Measurements from ENCODE around the gene TICRR. TPM values are rescaled to one million over a fixed set of nuclear protein-coding genes. Genes with fewer than 3 reads are reported as not detected.
A peak's percentile ranks its signal among the peaks of the same experiment; 100 is the strongest.
"Not testable (repeated sequence)": the region's sequence is repeated elsewhere in the genome, so short reads cannot be mapped to it uniquely, and the experiment has no call there.

The TICRR gene
- polyA plus RNA-seq, 2 donors, result 4.4 to 6.6 TPM

- H3K4me1 ChIP-seq (ENCODE audit: control insufficient read depth in 2 of 2, insufficient read depth in 2 of 2, low read length in 1 of 2), result no peaks in the 10 kb centered on the region
- WGBS, 2 donors, result 54 to 66% methylated on average over 5 of the region's 5 CpGs
- H3K27me3 ChIP-seq (ENCODE audit: control insufficient read depth in 1 of 2, insufficient read depth in 2 of 2, low read length in 2 of 2), result no peaks in the 10 kb centered on the region
- no peaks in the 10 kb centered on the region for H3K36me3 ChIP-seq (ENCODE audit: control insufficient read depth in 2 of 2, insufficient read depth in 2 of 2, low read length in 1 of 2)
- no peak overlapping the region for H3K4me3 ChIP-seq (ENCODE audit: low read depth in 1 of 2, low read length in 2 of 2)
- H3K9me3 ChIP-seq (ENCODE audit: control insufficient read depth in 2 of 2, insufficient read depth in 1 of 2, low read depth in 1 of 2, low read length in 1 of 2), result no peaks in the 10 kb centered on the region
- no peak overlapping the region for H3K27ac ChIP-seq (ENCODE audit: low read depth in 2 of 2, low read length in 1 of 2)
Observed at GRCh38 chr15:89559769-89560264, 15.5 kb upstream of the TICRR start.

- no peak overlapping the region for H3K27ac ChIP-seq (ENCODE audit: low read depth in 2 of 2, low read length in 1 of 2)
- H3K4me1 ChIP-seq (ENCODE audit: control insufficient read depth in 2 of 2, insufficient read depth in 2 of 2, low read length in 1 of 2), result no peaks in the 10 kb centered on the region
- no peaks in the 10 kb centered on the region for H3K27me3 ChIP-seq (ENCODE audit: control insufficient read depth in 1 of 2, insufficient read depth in 2 of 2, low read length in 2 of 2)
- H3K9me3 ChIP-seq (ENCODE audit: control insufficient read depth in 2 of 2, insufficient read depth in 1 of 2, low read depth in 1 of 2, low read length in 1 of 2), result no peaks in the 10 kb centered on the region
- WGBS, 2 donors, result 72% methylated on average over 7 of the region's 7 CpGs
- no peaks in the 10 kb centered on the region for H3K36me3 ChIP-seq (ENCODE audit: control insufficient read depth in 2 of 2, insufficient read depth in 2 of 2, low read length in 1 of 2)
- no peak overlapping the region for H3K4me3 ChIP-seq (ENCODE audit: low read depth in 1 of 2, low read length in 2 of 2)
Observed at GRCh38 chr15:89566181-89566580, 9.1 kb upstream of the TICRR start.

GRCh38 chr15:89566621-89567294 is 8.5 kb upstream of the TICRR start:
- Histone ChIP-seq H3K9me3 (ENCODE audit: control insufficient read depth in 2 of 2, insufficient read depth in 1 of 2, low read depth in 1 of 2, low read length in 1 of 2) (no peaks in the 10 kb centered on the region), H3K27ac (ENCODE audit: low read depth in 2 of 2, low read length in 1 of 2) (no peak overlapping the region), H3K27me3 (ENCODE audit: control insufficient read depth in 1 of 2, insufficient read depth in 2 of 2, low read length in 2 of 2) (no peaks in the 10 kb centered on the region), H3K36me3 (ENCODE audit: control insufficient read depth in 2 of 2, insufficient read depth in 2 of 2, low read length in 1 of 2) (no peaks in the 10 kb centered on the region), H3K4me1 (ENCODE audit: control insufficient read depth in 2 of 2, insufficient read depth in 2 of 2, low read length in 1 of 2) (no peaks in the 10 kb centered on the region), H3K4me3 (ENCODE audit: low read depth in 1 of 2, low read length in 2 of 2) (no peak overlapping the region)
- 82 to 87% methylated on average over 5 of the region's 5 CpGs for WGBS, 2 donors

GRCh38 chr15:89569090-89569745 is 6.1 kb upstream of the TICRR start:
- Histone ChIP-seq H3K9me3 (ENCODE audit: control insufficient read depth in 2 of 2, insufficient read depth in 1 of 2, low read depth in 1 of 2, low read length in 1 of 2) (no peaks in the 10 kb centered on the region), H3K36me3 (ENCODE audit: control insufficient read depth in 2 of 2, insufficient read depth in 2 of 2, low read length in 1 of 2) (no peaks in the 10 kb centered on the region), H3K27ac (ENCODE audit: low read depth in 2 of 2, low read length in 1 of 2) (no peak overlapping the region), H3K4me1 (ENCODE audit: control insufficient read depth in 2 of 2, insufficient read depth in 2 of 2, low read length in 1 of 2) (no peaks in the 10 kb centered on the region), H3K27me3 (ENCODE audit: control insufficient read depth in 1 of 2, insufficient read depth in 2 of 2, low read length in 2 of 2) (peaks cover 0 to 3% of the 10 kb centered on the region in 2 donors), H3K4me3 (ENCODE audit: low read depth in 1 of 2, low read length in 2 of 2) (no peak overlapping the region)
- 75 to 80% methylated on average over 7 of the region's 7 CpGs for WGBS, 2 donors

- Histone ChIP-seq H3K4me3 (ENCODE audit: low read depth in 1 of 2, low read length in 2 of 2) (peak overlapping the region; percentile 76 to 84), H3K36me3 (ENCODE audit: control insufficient read depth in 2 of 2, insufficient read depth in 2 of 2, low read length in 1 of 2) (no peaks in the 10 kb centered on the region), H3K9me3 (ENCODE audit: control insufficient read depth in 2 of 2, insufficient read depth in 1 of 2, low read depth in 1 of 2, low read length in 1 of 2) (no peaks in the 10 kb centered on the region), H3K4me1 (ENCODE audit: control insufficient read depth in 2 of 2, insufficient read depth in 2 of 2, low read length in 1 of 2) (peaks cover 2 to 3% of the 10 kb centered on the region in 2 donors), H3K27me3 (ENCODE audit: control insufficient read depth in 1 of 2, insufficient read depth in 2 of 2, low read length in 2 of 2) (peaks cover 0 to 3% of the 10 kb centered on the region in 2 donors), H3K27ac (ENCODE audit: low read depth in 2 of 2, low read length in 1 of 2) (no peak overlapping the region)
- WGBS, 2 donors, result 1% methylated on average over 57 to 60 of the region's 60 CpGs
Observed at GRCh38 chr15:89575656-89576416, 567 bp downstream of the TICRR start.

- H3K9me3 ChIP-seq (ENCODE audit: control insufficient read depth in 2 of 2, insufficient read depth in 1 of 2, low read depth in 1 of 2, low read length in 1 of 2), result no peaks in the 10 kb centered on the region
- H3K4me3 ChIP-seq (ENCODE audit: low read depth in 1 of 2, low read length in 2 of 2), result peak overlapping the region; percentile 76 to 84
- no peaks in the 10 kb centered on the region for H3K36me3 ChIP-seq (ENCODE audit: control insufficient read depth in 2 of 2, insufficient read depth in 2 of 2, low read length in 1 of 2)
- WGBS, 2 donors, result 5 to 9% methylated on average over 1 of the region's 1 CpG
- H3K27me3 ChIP-seq (ENCODE audit: control insufficient read depth in 1 of 2, insufficient read depth in 2 of 2, low read length in 2 of 2), result peaks cover 0 to 3% of the 10 kb centered on the region in 2 donors
- H3K4me1 ChIP-seq (ENCODE audit: control insufficient read depth in 2 of 2, insufficient read depth in 2 of 2, low read length in 1 of 2), result peaks cover 2 to 3% of the 10 kb centered on the region in 2 donors
- H3K27ac ChIP-seq (ENCODE audit: low read depth in 2 of 2, low read length in 1 of 2), result no peak overlapping the region
Observed at GRCh38 chr15:89576417-89576773, 1.1 kb downstream of the TICRR start.

- H3K4me1 ChIP-seq (ENCODE audit: control insufficient read depth in 2 of 2, insufficient read depth in 2 of 2, low read length in 1 of 2), result peaks cover 2 to 3% of the 10 kb centered on the region in 2 donors
- H3K9me3 ChIP-seq (ENCODE audit: control insufficient read depth in 2 of 2, insufficient read depth in 1 of 2, low read depth in 1 of 2, low read length in 1 of 2), result no peaks in the 10 kb centered on the region
- no peak overlapping the region for H3K27ac ChIP-seq (ENCODE audit: low read depth in 2 of 2, low read length in 1 of 2)
- no peaks in the 10 kb centered on the region for H3K27me3 ChIP-seq (ENCODE audit: control insufficient read depth in 1 of 2, insufficient read depth in 2 of 2, low read length in 2 of 2)
- peak overlapping the region in 1 of 2 donors; percentile 29 for H3K4me3 ChIP-seq (ENCODE audit: low read depth in 1 of 2, low read length in 2 of 2)
- H3K36me3 ChIP-seq (ENCODE audit: control insufficient read depth in 2 of 2, insufficient read depth in 2 of 2, low read length in 1 of 2), result no peaks in the 10 kb centered on the region
- WGBS, 2 donors, result 69 to 79% methylated on average over 3 of the region's 3 CpGs
Observed at GRCh38 chr15:89577776-89578115, 2.5 kb downstream of the TICRR start.

GRCh38 chr15:89578146-89578545 is 2.9 kb downstream of the TICRR start:
- WGBS, 2 donors, result 73 to 82% methylated on average over 2 of the region's 2 CpGs
- H3K9me3 ChIP-seq (ENCODE audit: control insufficient read depth in 2 of 2, insufficient read depth in 1 of 2, low read depth in 1 of 2, low read length in 1 of 2), result no peaks in the 10 kb centered on the region
- H3K4me1 ChIP-seq (ENCODE audit: control insufficient read depth in 2 of 2, insufficient read depth in 2 of 2, low read length in 1 of 2), result peaks cover 2 to 3% of the 10 kb centered on the region in 2 donors
- H3K27ac ChIP-seq (ENCODE audit: low read depth in 2 of 2, low read length in 1 of 2), result no peak overlapping the region
- H3K27me3 ChIP-seq (ENCODE audit: control insufficient read depth in 1 of 2, insufficient read depth in 2 of 2, low read length in 2 of 2), result no peaks in the 10 kb centered on the region
- H3K4me3 ChIP-seq (ENCODE audit: low read depth in 1 of 2, low read length in 2 of 2), result peak overlapping the region in 1 of 2 donors; percentile 29
- no peaks in the 10 kb centered on the region for H3K36me3 ChIP-seq (ENCODE audit: control insufficient read depth in 2 of 2, insufficient read depth in 2 of 2, low read length in 1 of 2)

GRCh38 chr15:89580747-89581146 is 5.5 kb downstream of the TICRR start:
- WGBS, 2 donors, result 94 to 96% methylated on average over 2 of the region's 2 CpGs
- not testable (repeated sequence) for H3K36me3 ChIP-seq (ENCODE audit: control insufficient read depth in 2 of 2, insufficient read depth in 2 of 2, low read length in 1 of 2); H3K27me3 ChIP-seq (ENCODE audit: control insufficient read depth in 1 of 2, insufficient read depth in 2 of 2, low read length in 2 of 2); H3K4me1 ChIP-seq (ENCODE audit: control insufficient read depth in 2 of 2, insufficient read depth in 2 of 2, low read length in 1 of 2); H3K9me3 ChIP-seq (ENCODE audit: control insufficient read depth in 2 of 2, insufficient read depth in 1 of 2, low read depth in 1 of 2, low read length in 1 of 2); H3K4me3 ChIP-seq (ENCODE audit: low read depth in 1 of 2, low read length in 2 of 2); H3K27ac ChIP-seq (ENCODE audit: low read depth in 2 of 2, low read length in 1 of 2)
